ENCODE data around the gene FIGLA.
"Not testable (repeated sequence)": the region's sequence is repeated elsewhere in the genome, so short reads cannot be mapped to it uniquely, and the experiment has no call there.

FIGLA gene

GRCh38 chr2:70744397-70744796 is 46.0 kb downstream of the FIGLA start:
- DNase-seq (ENCODE audit: low spot score in 2 of 2) (no peak), ATAC-seq (replicated peaks; ENCODE audit: extremely low read depth, poor library complexity, severe bottlenecking) (no peak)
- Mint-ChIP-seq H3K27ac (ENCODE audit: low read depth) (no peak overlapping the region), H3K36me3 (ENCODE audit: insufficient read depth) (peaks cover 2% of the 10 kb centered on the region), H3K4me3 (no peak overlapping the region), H3K9me3 (peaks cover 4% of the 10 kb centered on the region), H3K27me3 (peaks cover 24% of the 10 kb centered on the region), H3K4me1 (no peaks in the 10 kb centered on the region)

GRCh38 chr2:70743677-70744076 is 46.8 kb downstream of the FIGLA start:
- H3K27ac Mint-ChIP-seq (ENCODE audit: low read depth) = no peak overlapping the region
- DNase-seq (ENCODE audit: low spot score in 2 of 2) = no peak

GRCh38 chr2:70743068-70743467 is 47.4 kb downstream of the FIGLA start:
- DNase-seq (ENCODE audit: low spot score in 2 of 2) = no peak
- Mint-ChIP-seq H3K9me3 (peaks cover 4% of the 10 kb centered on the region), H3K36me3 (ENCODE audit: insufficient read depth) (peaks cover 2% of the 10 kb centered on the region), H3K4me3 (no peak overlapping the region), H3K27ac (ENCODE audit: low read depth) (no peak overlapping the region), H3K27me3 (peaks cover 12% of the 10 kb centered on the region), H3K4me1 (no peaks in the 10 kb centered on the region)
- no peak for ATAC-seq (replicated peaks; ENCODE audit: extremely low read depth, poor library complexity, severe bottlenecking)

More at GRCh38 chr2:70743677-70744076, 46.8 kb downstream of the FIGLA start:
- ATAC-seq (replicated peaks; ENCODE audit: extremely low read depth, poor library complexity, severe bottlenecking) = no peak
- Mint-ChIP-seq H3K4me3 (no peak overlapping the region), H3K27me3 (peaks cover 17% of the 10 kb centered on the region), H3K4me1 (no peaks in the 10 kb centered on the region), H3K9me3 (peaks cover 4% of the 10 kb centered on the region), H3K36me3 (ENCODE audit: insufficient read depth) (peaks cover 2% of the 10 kb centered on the region)

GRCh38 chr2:70739492-70739891 is 51.0 kb downstream of the FIGLA start:
- peaks cover 25% of the 10 kb centered on the region for H3K27me3 Mint-ChIP-seq
- ATAC-seq (replicated peaks; ENCODE audit: extremely low read depth, poor library complexity, severe bottlenecking); H3K27ac Mint-ChIP-seq (ENCODE audit: low read depth); H3K4me1 Mint-ChIP-seq; H3K36me3 Mint-ChIP-seq (ENCODE audit: insufficient read depth); H3K4me3 Mint-ChIP-seq; H3K9me3 Mint-ChIP-seq; DNase-seq (ENCODE audit: low spot score in 2 of 2): not testable (repeated sequence)

GRCh38 chr2:70738159-70738558 is 52.3 kb downstream of the FIGLA start:
- peaks cover 38% of the 10 kb centered on the region for H3K27me3 Mint-ChIP-seq
- no peak for ATAC-seq (replicated peaks; ENCODE audit: extremely low read depth, poor library complexity, severe bottlenecking)
- H3K36me3 Mint-ChIP-seq (ENCODE audit: insufficient read depth) = no peaks in the 10 kb centered on the region
- no peak overlapping the region for H3K27ac Mint-ChIP-seq (ENCODE audit: low read depth)
- H3K4me3 Mint-ChIP-seq = no peak overlapping the region
- H3K9me3 Mint-ChIP-seq = no peaks in the 10 kb centered on the region
- no peak for DNase-seq (ENCODE audit: low spot score in 2 of 2)
- H3K4me1 Mint-ChIP-seq = no peaks in the 10 kb centered on the region

GRCh38 chr2:70735071-70735470 is 55.4 kb downstream of the FIGLA start:
- no peaks in the 10 kb centered on the region for H3K9me3 Mint-ChIP-seq
- H3K4me3 Mint-ChIP-seq = no peak overlapping the region
- DNase-seq (ENCODE audit: low spot score in 2 of 2) (no peak), ATAC-seq (replicated peaks; ENCODE audit: extremely low read depth, poor library complexity, severe bottlenecking) (no peak)
- peaks cover 56% of the 10 kb centered on the region for H3K27me3 Mint-ChIP-seq
- H3K36me3 Mint-ChIP-seq (ENCODE audit: insufficient read depth) = no peaks in the 10 kb centered on the region
- H3K4me1 Mint-ChIP-seq = no peaks in the 10 kb centered on the region
- no peak overlapping the region for H3K27ac Mint-ChIP-seq (ENCODE audit: low read depth)

- H3K4me1 Mint-ChIP-seq = no peaks in the 10 kb centered on the region
- H3K9me3 Mint-ChIP-seq = no peaks in the 10 kb centered on the region
- no peaks in the 10 kb centered on the region for H3K36me3 Mint-ChIP-seq (ENCODE audit: insufficient read depth)
- H3K27me3 Mint-ChIP-seq = peaks cover 56% of the 10 kb centered on the region
- ATAC-seq (replicated peaks; ENCODE audit: extremely low read depth, poor library complexity, severe bottlenecking) = no peak
- no peak for DNase-seq (ENCODE audit: low spot score in 2 of 2)
- no peak overlapping the region for H3K27ac Mint-ChIP-seq (ENCODE audit: low read depth)
- no peak overlapping the region for H3K4me3 Mint-ChIP-seq
Observed at GRCh38 chr2:70733646-70734180, 56.7 kb downstream of the FIGLA start.

GRCh38 chr2:70732766-70733645 is 57.4 kb downstream of the FIGLA start:
- DNase-seq (ENCODE audit: low spot score in 2 of 2) (no peak), ATAC-seq (replicated peaks; ENCODE audit: extremely low read depth, poor library complexity, severe bottlenecking) (no peak)
- Mint-ChIP-seq H3K4me1 (no peaks in the 10 kb centered on the region), H3K27me3 (peaks cover 56% of the 10 kb centered on the region), H3K4me3 (no peak overlapping the region), H3K36me3 (ENCODE audit: insufficient read depth) (no peaks in the 10 kb centered on the region), H3K27ac (ENCODE audit: low read depth) (no peak overlapping the region), H3K9me3 (no peaks in the 10 kb centered on the region)

GRCh38 chr2:70730730-70731129 is 59.7 kb downstream of the FIGLA start:
- H3K27me3 Mint-ChIP-seq = peaks cover 43% of the 10 kb centered on the region
- H3K4me3 Mint-ChIP-seq = no peak overlapping the region
- no peaks in the 10 kb centered on the region for H3K4me1 Mint-ChIP-seq
- no peaks in the 10 kb centered on the region for H3K36me3 Mint-ChIP-seq (ENCODE audit: insufficient read depth)
- no peaks in the 10 kb centered on the region for H3K9me3 Mint-ChIP-seq
- DNase-seq (ENCODE audit: low spot score in 2 of 2) = no peak
- H3K27ac Mint-ChIP-seq (ENCODE audit: low read depth) = no peak overlapping the region
- ATAC-seq (replicated peaks; ENCODE audit: extremely low read depth, poor library complexity, severe bottlenecking) = no peak

- H3K27me3 Mint-ChIP-seq = peaks cover 33% of the 10 kb centered on the region
- DNase-seq (ENCODE audit: low spot score in 2 of 2) (no peak), ATAC-seq (replicated peaks; ENCODE audit: extremely low read depth, poor library complexity, severe bottlenecking) (no peak)
- no peaks in the 10 kb centered on the region for H3K4me1 Mint-ChIP-seq
- H3K4me3 Mint-ChIP-seq = no peak overlapping the region
- no peaks in the 10 kb centered on the region for H3K36me3 Mint-ChIP-seq (ENCODE audit: insufficient read depth)
- H3K9me3 Mint-ChIP-seq = no peaks in the 10 kb centered on the region
- no peak overlapping the region for H3K27ac Mint-ChIP-seq (ENCODE audit: low read depth)
Observed at GRCh38 chr2:70729647-70730046, 60.8 kb downstream of the FIGLA start.

- DNase-seq (ENCODE audit: low spot score in 2 of 2) = no peak
- Mint-ChIP-seq H3K9me3 (no peaks in the 10 kb centered on the region), H3K4me1 (no peaks in the 10 kb centered on the region), H3K36me3 (ENCODE audit: insufficient read depth) (no peaks in the 10 kb centered on the region), H3K27ac (ENCODE audit: low read depth) (no peak overlapping the region), H3K27me3 (peaks cover 17% of the 10 kb centered on the region), H3K4me3 (no peak overlapping the region)
- no peak for ATAC-seq (replicated peaks; ENCODE audit: extremely low read depth, poor library complexity, severe bottlenecking)
Observed at GRCh38 chr2:70728128-70728527, 62.3 kb downstream of the FIGLA start.

Data from central memory CD8-positive, alpha-beta T cell (primary cell).